ENCODE measurements around the gene CTNNA2. TPM values are rescaled to one million over a fixed set of nuclear protein-coding genes. Genes with fewer than 3 reads are reported as not detected.

The CTNNA2 gene
- total RNA-seq, 1 donor from 2014 or later: not detected

DNA sequence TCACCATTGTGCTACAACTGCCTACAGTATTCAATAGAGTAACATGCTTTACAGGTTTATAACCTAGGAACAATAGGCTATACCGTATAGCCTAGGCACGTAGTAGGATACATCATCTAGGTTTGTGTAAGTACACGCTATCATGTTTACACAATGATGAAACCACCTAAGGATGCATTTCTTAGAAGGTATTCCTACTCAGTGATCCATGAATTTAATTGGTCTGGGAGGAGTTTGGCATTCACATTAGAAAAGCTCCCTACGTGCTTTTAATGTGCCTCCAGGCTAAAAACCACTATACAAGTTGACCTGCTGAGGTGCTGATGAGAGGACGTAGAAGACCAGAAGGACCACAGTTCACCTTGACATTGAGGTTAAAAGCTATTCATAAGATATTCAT, 946.2 kb downstream of the CTNNA2 start:
- DNase-seq (ENCODE audit: low spot score): no peak

DNA sequence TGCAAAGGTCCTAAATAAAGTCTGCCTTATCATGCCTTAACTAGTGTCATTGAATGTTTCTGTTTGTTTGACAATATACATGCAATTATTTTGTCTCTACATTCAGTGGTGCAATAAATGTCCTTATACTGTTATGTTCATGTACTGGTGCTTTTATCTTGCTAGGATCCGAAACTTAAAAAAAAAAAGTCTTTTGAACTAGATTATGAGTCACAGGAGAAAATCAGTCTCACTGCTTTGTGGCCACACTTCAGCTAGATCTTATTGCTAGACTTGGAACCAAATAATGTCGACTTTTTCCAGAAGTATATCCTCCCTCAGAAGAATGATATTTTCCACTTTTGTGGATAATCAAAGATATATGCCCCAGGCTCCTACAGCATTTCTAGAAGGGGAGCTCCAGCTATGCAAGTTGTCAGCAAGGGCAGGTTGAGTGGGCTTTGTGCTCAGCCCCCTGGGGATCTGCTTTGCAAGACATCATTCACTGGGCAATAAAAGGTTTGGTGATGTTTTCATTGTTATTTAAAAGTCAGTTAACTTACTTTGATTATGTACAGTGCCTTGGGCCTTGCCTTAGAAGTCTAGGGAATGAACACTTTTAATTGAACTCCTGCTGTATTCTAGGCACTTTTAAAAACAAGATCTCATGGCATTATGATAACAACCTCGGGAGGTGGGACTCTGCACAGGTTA, 948.8 kb downstream of the CTNNA2 start:
- DNase-seq (ENCODE audit: low spot score): no peak

DNA sequence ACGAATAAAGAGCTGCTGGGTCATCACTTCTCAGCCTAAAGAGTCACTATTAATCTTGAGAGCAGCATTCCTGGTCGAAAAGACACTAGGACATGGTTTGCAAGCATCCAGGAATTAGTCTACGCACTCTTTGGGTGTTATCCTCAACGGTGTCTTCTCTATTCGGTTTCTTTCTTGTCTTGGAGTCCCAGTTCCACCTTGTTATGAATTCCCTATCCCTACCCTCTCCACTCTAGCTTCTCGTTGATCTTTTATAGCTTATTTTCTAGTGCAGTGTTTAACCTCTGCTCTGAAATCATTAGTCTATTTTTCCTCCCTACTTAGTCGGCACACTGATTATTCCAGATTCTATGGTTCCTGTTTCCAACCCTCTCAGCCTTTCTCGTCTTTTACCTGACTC, 949.8 kb downstream of the CTNNA2 start:
- DNase-seq (ENCODE audit: low spot score): no peak

DNA sequence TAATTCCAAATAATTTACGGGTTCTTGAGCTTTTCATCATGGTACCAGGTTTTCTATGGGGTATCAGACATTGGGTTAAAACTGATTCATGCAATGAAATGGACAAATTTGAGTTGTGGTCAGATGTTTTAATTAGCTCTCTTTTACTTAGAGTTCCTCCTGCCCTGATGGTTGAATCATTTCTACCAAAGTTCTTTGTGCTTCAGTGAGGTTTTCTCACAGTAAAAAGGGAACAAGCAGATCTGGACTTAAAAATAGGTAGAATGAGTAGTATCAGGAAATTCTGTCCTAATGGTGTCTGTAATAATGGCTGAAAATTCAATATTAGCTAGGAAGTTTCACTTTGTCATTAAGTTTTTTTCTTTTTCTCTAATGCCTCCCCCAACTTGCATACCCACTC, 951.4 kb downstream of the CTNNA2 start:
- no peak for DNase-seq (ENCODE audit: low spot score)

DNA sequence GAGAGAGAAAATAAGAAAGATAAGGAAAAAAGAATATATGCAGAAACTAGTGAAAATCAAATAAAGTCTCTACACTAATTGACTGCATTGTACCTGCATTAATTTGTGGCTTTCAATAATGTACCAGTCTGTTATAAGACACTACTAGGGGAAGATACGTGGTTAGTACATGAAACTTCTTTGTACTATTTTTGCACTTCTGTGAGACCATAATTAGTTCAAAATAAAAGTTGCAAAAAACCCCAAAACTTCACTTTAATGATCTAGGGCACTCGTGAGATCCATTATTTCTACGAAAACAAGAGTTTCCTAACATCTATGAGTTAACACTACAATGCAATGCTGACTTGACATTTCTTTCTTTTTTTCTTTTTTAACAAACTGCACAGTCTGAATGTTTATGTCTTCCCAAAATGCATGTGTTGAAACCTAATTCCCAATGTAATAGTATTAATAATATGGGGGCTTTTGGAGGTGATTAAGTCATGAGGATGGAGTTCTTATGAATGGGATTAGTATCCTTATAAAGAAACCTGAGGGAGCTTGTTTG, 954.5 kb downstream of the CTNNA2 start:
- DNase-seq (ENCODE audit: low spot score): no peak

DNA sequence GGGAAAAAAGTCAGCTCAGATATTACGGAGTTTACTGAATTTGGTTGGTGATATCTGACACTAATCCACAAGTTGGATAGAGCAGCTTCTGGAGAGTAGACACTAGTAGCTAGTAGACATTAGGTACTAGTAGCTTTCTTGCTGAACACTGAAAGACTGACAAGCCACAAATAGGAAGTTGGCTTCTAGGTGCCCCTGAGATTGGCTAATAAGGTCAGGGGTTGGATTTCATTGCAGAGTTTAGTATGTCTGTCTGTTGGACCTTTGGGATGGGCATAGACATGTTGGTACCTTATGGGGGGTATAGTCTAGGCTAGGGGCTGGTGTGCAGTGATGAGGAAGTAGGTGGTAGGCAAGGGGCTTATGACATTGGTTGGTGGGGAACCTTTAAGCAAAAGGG, 956.6 kb downstream of the CTNNA2 start:
- DNase-seq (ENCODE audit: low spot score): no peak

DNA sequence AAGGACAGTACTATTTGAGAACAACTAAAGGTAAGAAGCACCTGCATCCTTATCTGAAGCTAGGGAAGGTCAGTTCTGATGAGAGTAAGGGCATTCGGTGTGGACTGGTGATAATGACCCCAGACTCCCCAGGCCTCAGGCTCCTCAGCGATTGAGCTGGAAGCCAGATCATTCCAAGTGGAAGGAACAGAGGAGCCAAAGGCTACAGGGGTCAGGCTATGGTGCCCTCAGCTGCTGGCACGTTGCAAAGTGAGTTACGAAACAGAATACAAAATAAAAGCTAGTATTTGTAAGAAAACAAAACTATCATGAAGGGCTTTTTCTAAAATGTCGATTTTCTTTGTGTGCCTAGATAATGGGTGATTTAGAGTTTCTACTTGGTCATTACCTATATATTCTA, 960.2 kb downstream of the CTNNA2 start:
- no peak for DNase-seq (ENCODE audit: low spot score)

DNA sequence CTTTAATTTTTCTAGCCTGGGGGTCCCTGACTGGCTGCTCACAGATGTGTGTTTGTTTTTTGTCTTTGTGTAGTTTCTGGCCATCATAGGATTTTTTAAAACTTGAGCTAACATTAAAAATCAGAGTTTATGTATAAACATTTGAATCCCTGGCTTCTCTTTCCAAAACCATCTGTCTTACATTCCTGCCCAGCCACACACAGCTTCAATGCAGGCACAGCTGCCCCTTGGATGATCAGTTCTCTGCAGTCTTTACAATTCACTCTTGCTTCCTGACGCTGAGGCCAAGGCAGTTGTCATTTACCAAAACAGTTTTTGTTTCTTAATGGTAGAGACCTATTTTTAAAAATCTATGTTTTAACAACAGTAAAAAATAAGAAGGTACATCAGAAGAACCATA, 960.9 kb downstream of the CTNNA2 start:
- DNase-seq (ENCODE audit: low spot score): no peak

DNA sequence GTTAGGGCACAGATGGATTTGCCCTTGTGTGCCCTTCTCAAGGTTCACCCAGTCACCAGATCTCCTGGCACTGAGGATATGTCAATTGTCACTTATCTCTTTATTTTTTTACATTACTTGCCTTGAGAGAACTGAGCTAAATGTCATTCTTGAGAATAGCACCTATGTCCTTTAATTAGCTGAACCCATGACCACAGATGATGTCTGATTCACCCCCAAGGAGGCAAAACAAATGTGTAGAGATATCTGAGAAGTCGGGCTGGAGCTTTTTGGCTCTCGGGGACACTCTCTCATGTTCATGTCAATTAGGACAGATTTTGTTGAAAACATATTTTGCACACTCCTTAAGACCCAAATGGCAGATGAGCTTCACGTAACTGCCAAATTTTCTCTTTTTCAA, 963.1 kb downstream of the CTNNA2 start:
- DNase-seq (ENCODE audit: low spot score): no peak

DNA sequence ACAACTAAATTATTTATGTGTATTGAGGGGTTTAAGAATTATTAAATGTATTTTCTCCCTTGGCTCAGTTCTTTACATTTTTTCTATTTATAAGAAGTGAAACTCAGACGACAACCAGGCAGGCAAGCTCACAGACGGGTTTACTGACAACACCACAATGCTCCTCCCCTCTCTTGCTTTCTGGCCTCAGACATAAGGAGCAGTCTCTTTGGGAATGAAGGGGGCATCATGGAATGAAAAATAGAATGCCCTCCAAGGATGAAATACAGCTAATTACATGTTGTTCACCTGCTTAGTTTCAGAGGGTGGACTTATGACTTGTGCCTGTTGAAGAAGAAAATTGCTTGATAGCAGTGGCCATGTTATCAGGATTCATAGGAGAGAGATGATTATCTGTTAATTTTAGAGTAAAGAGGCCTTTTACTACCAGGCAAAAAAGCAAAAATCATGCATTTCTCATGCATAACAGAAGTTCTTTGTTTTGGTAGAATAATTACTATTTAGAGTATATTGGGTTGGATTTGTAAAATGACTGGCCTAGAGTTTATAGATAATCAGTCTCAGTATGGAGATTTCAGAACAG, 963.8 kb downstream of the CTNNA2 start:
- DNase-seq (ENCODE audit: low spot score): no peak

DNA sequence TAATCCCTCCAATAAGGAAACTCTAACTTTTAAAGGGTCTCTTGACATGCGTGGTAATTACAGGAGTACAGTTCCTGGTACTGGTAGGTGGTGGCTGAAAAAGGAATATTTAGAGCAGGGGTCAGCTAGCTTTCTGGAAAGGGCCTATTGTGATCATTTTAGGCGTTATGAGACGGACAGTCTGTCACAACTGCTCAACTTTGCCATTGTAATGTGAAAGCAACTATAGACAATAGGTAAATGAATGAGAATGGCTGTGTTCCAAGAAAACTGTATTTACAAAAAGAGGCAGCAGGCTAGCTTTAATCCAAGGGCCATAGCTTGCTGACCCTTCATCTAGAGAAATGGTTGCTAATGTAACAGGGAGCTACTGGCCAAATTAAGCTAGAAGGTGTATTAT, 969.4 kb downstream of the CTNNA2 start:
- DNase-seq (ENCODE audit: low spot score): no peak

DNA sequence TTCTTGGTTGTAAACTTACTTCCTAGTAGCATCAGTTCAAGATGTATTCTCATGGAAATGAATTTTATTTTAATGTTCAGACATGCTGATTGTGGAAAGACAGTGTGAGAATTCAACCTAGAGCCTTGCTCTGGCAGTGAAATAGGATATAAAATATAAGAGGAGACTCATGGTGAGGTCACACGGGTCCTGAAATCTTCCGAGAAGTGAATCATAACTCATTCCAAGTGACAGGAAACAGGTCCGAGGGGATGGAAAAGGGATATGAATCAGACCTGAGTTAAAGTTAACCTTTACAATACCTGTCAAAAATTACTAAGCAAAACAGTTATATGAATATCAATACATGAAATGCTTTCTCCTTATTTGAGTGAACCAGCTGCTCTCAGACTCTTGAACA, 976.9 kb downstream of the CTNNA2 start:
- DNase-seq (ENCODE audit: low spot score): no peak

DNA sequence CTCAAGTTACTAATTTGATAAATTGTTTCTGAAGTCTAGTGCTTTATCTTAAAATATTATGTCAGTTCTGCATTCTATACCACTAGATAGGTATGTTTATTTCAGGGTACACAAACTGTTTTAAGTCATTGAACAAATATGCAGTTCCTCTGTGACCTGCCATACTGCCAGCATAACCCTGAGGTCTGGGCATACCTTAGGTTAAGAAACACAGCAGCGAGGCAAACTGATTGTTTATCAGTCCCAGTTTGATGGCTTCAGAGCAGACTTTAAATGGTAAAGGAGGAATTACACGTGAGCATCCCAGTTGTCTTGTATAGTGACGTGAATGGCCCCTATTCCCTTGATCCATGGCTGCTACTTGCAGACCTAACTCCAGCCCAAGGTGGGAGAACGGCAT, 978.1 kb downstream of the CTNNA2 start:
- DNase-seq (ENCODE audit: low spot score): no peak

DNA sequence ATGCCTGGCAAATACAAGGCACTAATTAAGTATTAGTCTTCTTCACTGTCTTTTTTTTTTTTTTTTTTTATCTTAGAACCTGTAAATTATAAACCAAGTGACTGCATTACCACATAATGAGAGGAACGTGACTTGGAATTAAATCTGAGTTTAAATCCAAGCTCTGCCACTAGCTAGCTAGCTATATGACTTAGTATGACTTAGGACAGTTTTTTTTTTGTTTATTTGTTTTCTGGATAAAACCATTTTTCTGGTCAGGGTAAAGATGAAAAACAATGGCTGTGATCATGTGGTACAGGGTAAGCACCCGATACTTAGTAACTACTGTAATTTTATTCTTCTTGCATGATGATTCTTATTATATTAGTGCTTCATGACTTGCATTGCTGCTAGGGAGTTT, 983.5 kb downstream of the CTNNA2 start:
- DNase-seq (ENCODE audit: low spot score): no peak

DNA sequence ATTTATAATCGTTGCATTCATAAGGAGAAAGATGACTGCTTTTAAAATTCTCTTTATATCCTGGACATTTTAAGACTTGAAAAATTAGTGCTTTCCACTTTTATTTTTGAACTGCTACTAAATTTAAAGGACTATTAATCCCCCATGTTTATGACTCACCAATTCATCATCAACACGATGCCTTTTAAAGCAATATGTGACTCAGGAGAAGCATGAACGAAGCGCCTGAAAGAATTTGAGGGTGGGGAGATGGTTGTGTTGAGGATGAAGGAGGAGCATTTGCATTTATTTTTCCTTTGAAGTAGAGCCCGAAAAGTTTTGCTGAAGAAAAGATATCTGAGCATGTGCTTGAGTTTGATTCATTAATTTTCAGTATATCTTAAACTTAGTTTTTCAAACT, 983.9 kb downstream of the CTNNA2 start:
- DNase-seq (ENCODE audit: low spot score): no peak

DNA sequence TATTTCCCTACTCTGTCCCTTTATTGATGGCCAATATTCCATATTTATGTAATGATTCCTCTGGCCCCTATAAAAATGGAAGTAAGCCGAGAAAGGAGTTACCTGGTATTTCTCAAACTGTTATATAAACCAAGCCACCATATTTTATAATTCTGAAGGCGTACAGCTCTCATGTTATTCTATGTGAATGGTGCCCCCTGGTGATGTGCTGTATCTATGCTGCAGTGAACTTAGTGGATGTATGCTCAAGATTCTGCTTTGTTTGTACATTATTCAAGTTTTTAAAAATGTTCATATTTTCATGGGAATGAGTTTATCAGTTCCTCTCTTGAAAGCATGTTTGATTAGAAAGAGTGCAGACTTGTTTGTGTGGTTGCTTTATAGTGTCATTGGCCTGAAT, 986.2 kb downstream of the CTNNA2 start:
- DNase-seq (ENCODE audit: low spot score): no peak

DNA sequence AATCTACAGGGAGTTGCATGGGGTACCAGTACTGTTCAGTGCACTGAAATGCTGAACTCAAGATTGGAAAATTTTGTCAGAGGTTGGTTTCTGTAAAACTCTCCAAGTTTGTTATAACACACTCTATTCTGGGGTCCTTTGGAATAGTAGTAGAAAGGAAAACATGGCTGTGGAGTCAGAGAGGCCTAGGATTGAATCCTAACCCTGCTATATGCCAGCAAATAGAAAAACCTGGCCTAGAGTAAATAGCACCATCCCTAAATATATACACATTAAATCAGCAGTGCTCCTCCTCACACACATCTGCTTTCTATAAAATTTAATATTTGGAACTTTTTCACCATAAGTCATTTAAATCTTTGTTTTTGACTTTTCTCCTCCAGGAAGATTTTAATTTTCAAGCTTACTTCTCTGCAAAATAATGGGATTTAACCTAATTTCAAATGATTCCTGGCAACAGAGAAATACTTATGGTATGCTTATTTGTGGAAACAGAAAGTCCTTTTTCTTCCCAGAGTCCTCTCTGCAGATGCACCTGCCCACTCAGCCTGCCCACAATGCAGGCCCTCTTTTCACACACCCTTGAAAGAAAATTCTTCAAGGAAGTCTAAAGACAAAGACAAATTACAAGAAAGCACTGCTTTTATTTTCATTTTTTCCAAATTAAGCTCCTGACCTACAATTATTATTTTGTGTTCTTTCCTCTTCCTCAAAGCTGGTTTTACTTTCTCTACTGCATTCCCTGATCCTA, 989.2 kb downstream of the CTNNA2 start:
- no peak for DNase-seq (ENCODE audit: low spot score)

DNA sequence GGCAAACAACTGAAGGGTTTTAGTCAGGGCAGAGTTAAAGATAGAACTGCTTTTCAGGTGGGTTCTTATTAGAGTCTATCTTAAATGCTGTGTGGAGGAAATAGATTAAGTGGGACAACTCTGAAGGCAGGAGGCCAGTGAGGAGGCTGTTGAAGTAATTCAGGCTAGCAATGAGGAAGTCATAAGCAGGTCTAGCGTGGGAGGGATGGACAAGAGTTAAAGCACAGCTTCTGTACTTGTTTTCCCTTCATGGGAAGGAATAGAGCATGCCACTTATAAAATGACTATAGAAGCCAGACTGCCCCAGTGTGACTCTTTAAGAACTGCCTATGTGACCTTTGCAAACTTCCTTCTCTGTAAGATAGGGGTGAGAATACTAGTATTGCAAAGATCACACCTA, 993.7 kb downstream of the CTNNA2 start:
- no peak for DNase-seq (ENCODE audit: low spot score)

DNA sequence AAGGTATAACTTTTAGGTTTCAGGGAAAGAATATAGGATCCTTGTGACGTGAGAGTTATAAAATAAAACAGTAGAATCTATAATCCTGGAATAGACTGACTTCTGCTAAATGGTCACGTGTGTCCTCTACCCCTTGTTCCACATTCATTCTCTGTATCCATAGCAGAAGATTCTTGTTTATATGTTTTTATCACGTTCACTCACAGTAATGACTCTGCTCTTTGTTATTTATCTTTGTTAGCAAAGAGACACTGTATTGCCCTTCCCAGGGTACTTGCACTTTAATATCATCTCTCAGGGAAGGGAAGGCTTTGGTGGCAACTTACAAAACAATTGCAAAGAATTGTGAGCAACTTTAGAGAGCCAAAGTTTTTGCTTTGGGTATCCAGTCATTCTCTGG, 997.9 kb downstream of the CTNNA2 start:
- no peak for DNase-seq (ENCODE audit: low spot score)

DNA sequence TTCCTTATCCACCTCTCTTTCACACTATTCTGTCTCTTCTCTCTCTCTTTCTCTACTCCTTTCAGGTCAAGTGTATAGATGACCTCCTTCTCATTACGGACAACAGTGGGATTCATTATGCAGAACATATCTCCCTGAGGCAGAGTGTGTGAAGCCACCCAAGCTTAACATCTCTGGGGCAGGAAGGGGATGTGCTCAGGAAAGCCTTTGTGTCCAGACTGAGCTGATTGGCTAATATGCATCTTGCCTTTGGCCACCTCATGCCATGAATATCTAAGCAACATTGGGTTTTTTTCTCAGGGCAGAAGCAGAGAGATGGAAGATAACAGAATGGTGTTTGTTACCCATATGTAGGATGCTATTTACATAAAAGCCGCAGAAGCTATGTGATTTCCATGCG, 1003.1 kb downstream of the CTNNA2 start:
- no peak for DNase-seq (ENCODE audit: low spot score)

DNA sequence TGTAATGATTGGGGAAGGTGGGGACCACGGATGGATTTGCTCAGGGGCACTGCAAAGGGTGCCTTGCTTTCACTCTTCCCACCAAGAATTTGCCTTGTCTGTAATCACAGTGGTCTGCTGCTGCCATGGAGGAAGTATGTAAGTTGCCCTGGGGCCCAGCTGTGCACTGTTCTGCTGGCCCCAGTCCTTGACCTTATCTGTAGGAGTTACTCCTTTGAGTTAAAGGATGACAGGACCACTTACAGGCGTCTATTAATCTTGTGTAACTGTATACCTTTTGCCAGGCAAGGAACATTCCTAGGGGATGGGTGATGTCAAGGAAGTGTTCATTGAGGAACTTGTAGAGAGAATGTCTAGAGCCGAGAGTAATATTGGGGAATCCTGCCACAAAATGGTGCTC, 1004.5 kb downstream of the CTNNA2 start:
- no peak for DNase-seq (ENCODE audit: low spot score)

DNA sequence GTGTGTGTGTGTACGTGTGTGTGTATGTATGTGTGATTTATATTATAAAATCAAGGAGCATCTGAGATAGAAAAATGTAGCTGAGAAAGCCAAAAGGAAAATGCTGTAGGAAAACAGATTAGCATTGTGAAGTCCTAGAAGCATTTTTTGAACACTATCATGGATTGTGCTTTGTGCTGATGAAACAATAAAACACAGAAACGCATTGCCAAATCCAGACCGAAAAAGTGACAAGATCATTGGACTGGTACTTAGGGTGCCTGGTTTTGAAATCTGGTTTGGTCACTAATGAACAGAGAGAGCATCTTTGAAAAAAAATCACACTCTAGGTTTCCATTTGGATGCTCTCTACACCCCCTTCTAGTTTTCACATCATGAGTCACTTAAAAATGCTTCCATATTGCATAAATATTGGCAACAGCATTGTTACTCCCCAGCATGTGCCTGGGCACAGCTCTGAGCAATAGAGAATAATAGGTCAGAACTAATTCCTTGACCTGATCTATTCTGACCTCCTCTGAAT, 1006.3 kb downstream of the CTNNA2 start:
- DNase-seq (ENCODE audit: low spot score): no peak

Data from mesenteric fat pad (tissue), 1 donor.